HG03571 (cell line): ENCODE results near the gene SLC17A7.

Source experiments
- ATAC-seq: cut with Tn5 transposase; IDR thresholded peaks from one replicate; pipeline ENCODE4 v1.9.1; 2021; ENCODE audit not compliant: unreplicated experiment

Gene SLC17A7

DNA sequence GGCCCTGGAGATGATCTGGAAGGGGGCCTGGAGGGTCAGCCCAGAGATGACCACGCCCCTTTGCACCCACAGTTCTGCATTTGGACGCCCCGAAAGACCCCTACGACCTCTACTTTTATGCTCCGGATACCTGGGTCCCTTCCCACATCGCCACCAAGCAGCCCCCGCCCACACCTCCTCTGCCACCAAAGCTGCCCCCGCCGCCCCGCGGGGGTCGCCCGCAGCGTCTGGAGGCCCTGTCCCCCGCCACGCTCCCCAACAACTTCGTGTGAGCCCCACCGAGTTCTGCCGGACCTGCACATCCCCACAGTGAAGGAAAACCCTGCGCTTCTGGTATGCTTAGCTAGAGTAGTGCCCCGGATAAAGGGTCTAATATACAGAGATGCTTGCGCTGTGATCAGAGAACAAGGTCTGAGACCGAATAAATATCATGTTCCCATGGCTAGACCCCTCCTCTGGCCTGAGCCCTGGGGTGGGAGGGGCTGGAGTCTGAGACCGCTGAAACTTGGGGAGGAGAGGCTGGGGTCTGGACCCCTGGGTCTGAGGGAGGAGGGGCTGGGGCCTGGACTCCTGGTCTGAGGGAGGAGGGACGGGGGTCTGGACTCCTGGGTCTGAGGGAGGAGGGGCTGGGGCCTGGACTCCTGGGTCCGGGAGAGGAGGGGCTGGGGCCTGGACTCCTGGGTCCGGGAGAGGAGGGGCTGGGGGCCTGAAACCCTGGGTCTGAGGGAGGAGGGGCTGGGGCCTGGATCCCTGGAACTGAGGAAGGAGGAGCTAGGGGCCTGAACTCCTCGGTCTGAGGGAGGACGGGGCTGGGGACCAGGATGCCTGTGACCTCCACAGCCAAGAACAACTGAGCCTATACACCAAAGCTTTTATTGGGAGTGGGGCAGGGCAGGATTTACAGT lies 12.5 kb downstream of the SLC17A7 start:
- ATAC-seq = no peak

DNA sequence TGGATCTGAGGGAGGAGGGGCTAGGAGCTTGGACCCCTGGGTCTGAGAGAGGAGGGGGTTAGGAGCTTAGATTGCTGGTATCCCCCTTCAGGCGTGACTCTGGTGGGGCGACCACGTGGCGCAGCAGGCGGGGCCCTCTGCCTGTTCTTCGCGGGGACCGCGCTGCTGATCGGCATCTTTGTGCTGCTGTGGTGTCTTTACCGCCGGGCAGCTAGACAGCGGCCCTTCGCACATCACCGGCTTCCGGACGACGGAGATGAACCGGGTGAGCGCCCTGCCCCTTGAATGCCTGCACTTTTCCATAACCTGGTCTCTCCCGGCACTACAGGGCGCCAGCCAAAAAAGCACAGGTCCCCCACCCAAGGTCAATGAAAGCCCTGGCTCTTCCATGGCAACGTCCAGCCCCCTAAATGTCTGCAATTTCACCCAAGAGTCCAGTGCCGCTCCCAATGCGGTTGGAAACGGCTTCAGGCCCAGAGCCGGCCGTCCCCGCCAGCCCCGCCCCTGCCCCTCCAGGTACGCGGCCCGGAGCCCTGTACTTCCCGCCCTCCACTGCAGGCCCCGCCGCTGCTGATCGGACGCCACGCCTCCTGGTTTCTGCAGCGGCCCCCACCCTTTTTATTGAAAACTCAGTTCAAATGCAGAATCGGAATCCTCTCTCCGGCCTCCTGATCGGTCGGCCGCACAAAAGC lies 13.3 kb downstream of the SLC17A7 start:
- ATAC-seq = no peak

DNA sequence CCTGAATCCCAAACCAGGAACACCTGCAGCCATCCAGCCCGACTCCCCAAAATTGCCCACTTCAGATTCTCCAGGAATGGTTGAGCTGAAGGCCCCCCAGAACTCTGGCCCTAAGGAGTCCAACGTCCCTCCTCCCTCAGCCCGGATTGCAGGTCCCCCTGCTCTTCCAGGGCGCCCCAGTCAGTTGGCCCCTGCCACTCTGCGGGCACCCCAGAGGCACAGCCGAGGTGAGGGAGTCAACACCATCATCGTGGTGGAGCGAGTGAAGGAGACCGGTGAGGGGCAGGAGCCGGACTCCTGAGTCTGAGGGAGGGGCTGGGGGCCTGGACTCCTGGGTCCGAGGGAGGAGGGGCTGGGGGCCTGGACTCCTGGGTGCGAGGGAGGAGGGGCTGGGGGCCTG lies 14.0 kb downstream of the SLC17A7 start:
- no peak for ATAC-seq

DNA sequence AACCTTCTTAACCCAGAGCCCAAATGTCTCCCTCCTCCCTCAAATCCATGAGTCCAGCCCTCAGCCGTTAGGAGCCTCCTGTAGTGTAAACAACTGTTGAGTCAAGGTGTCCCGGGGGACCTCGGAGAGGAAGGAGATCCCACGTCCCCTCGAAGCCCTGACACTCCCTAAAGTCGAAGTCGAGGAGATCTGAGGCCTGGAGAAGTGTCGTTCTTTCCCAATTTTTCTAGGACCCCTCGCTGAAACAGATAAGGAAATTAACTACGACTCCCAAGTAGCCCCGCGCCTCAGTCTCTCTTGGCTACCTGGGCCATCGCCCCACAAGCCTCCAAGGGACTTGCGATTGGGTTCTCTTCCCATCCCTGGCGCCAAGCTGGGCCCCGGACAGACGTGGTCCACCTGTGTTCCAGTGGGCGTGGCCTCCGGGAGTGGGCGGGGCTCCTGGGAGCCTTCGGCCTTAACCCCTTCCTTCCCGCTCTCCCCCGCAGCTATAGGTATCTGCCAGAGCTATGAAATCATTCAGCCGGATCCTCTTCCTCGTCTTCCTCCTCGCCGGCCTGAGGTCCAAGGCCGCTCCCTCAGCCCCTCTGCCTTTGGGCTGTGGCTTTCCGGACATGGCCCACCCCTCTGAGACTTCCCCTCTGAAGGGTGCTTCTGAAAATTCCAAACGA lies 15.3 kb downstream of the SLC17A7 start:
- no peak for ATAC-seq

DNA sequence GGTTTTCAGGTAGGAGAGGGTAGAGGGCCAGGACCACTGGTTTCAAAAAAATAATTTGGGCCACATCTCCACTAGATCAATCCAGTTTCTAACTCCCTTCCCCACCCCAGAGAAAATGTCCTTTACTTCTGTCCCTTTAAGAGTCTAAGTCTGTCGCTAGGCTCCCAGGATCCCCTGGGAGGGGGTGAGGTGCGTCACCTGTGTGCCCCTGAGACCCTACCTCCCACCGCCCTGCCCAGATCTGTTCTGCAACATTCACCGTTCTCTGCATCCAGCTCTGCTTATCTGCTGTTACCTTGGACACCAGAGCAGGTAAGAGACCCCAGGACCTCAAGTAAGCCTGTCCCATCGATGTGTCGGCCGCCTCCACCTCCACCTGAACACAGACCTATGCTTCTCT lies 16.1 kb downstream of the SLC17A7 start, which contains the start of gene GFY:
GFY (plus strand) TSS at position 211 of the 400 bp plus-strand sequence. CDS start 1,043 bp downstream, outside the sequence.
- no peak for ATAC-seq

DNA sequence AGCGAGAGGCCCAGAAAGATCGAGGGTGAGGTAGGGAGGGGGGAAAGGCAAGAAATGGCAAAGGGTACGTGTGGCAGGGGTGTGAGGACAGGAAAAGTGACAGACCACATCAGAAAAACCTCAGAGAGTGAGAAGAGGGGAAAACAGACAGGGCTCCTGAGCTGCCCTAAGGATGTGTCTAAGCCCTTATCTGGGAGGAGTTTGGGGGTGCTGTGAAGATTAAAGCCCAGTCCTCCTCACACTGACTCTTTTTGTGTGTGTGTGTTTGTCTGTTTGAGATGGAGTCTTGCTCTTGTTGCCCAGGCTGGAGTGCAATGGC lies 17.4 kb downstream of the SLC17A7 start:
- ATAC-seq = no peak

DNA sequence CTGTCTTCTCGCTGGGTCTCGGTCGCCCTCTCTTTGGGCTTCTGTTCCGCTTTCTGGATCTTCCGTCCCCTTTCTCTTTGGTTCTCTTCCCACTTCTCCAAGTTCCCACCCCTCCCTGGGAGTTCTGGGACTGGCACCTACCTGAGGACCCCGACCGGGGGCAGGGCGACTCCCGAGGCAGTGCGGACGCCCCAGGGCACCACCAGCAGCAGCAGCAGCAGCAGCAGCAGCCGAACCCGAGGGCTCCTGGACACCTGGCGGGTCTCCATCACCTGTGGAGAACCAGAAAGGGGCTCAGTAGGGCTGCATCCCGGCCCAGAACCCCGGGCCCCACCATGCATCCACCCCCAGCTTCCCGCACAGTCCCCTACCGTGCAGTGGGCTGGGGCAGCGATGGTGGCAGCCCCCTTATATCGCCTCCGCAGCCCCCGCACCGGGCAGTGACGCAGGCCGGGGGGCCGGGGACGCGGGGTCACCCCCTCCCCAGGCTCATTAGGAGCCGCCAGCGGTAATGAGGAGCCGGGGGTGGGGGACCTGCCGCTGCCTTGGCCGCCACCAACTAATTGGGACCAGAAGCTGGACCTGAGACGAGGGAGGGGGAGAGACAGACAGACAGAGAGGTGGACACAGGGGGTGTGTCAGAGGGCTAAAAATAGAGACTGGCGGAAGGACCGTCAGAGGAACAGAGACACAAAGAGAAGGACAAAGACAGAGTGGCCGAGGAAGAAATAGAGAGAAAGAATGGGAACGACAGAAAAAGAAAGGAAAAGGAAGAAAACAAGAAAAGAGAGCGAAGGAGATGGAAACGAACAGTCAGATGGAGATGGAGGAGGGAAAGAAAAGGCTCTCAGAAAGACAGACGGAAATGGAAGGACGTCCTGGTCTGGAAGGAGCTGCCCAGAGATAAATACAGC lies 18.0 kb downstream of the SLC17A7 start, which contains the start of gene PTH2:
PTH2 (minus strand) TSS at position 371 of the 914 bp plus-strand sequence; CDS start at position 269, 102 bp downstream.
- ATAC-seq = no peak

DNA sequence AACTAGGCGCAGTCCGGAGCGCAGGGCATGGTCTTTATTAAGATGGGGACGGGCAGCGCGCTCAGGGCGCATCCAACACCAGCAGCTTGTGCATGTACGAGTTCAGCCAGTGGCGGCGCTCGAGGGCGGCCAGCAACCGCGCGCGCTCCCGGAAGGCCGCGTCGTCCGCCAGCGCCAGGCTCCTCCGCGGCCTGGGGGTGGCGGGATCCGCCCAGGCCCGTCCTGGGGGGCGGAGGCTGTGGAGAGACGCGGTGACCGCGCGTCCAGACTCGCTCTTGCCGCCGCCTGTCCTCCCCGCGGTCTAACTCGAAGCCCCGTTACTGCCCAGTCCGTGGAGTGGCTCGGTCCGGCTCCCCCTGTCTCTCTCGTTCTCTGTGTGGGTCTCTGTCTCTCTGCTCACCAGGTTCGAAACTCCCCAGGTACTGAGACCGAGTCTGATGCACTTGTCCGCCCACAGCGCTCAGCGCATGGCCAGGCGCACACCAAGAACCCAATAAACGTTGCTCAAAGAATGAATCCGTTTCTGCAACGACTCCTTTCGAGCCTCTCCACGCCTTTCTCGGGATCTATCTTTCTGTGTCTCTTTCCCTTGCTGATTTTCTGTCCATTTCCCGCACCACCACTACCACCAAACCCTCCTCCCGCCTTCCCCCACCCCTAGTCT lies 18.8 kb downstream of the SLC17A7 start:
- ATAC-seq = no peak

DNA sequence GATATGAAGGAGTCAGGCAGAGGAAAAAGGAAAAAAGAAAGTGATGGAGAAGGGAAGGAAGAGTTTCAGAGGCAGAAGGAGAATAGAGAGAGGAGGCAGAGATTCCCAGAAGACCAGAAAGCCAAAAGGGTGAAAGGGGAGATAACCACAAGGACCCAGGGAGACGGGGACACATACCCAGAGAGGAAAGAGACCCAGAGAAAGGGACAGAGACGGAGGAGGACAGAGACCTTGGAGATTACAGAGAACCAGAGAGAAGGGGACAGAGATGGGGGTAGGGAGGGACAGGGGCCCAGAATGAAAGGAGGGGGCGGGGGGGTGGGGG lies 19.5 kb downstream of the SLC17A7 start:
- no peak for ATAC-seq

DNA sequence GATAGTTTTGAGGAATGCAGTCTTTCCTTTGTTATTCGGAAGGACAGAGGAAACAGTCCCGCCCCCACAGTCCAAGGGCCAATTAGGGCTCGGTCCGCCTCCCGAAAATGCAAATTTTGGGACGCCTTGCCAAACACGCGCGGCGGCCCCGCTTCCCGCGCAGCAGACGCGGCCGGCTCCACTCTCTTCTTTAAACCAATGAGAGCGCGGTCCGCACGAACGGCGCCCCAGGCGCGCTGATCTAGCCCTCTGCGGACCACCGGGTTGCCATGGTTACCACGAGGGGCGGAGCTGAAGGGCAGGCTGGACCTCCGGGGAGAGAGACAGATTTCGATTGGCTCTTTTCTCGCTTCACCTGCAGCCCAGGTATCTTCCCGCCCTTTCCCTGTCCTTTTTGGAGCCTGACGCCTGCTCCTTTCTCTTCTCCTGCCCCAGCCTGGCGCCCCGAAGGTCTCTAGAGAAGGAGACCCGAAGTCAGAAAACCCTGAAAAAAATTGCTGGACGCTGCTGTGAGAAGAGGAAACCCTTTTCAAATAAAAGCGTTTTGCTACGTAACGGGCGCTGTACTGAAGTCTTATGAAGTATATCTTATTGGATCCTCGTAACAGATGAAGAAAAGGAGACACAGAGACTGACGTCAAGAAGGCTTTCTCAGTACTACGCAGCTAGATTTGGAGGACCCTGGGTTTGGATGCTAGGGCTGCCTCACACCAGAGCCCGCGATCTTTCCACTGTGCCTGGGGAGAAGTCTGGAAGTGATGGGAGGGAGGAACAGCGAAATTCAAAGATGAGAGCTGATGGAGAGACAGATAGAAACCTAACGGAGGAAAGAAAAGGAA lies 20.1 kb downstream of the SLC17A7 start:
- no peak for ATAC-seq

DNA sequence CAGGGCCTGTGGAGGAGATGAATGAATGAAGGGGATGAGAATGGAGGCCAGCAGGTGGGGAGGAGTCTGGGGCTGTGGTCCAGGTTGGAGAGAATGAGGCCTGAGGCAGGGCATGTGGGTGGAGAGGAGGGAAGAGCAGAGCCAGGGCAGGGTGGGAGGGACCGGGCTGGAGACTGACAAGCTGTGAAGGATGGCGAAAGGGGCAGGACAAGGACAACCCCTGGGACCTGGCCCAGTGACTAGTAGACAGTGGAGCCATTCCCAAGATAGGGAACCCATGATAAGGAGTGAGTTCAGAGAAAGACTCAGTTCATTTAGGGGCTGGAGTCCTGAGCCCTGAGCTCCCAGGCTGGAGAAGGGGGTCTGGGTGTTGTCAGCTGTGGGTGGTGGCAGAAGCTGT lies 21.1 kb downstream of the SLC17A7 start:
- no peak for ATAC-seq

DNA sequence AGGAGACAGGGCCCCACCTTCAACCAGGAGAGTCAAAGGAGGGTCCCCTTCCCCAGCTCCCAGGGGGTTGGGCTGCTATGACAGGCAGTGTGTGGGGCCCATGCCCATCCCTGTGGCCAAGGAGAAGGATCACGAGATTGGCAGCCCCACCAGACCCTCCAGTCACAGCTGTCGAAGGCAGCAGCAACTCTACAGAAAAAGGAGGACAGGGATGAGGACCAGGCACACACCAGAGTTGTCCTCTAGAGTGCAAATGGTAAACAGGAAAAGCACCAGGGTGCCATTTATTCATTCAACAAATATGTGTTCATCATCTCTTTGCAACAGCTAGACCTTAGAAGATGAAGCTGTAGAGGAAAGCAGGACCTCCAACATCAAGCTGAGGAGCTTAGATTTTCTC lies 22.2 kb downstream of the SLC17A7 start:
- ATAC-seq = no peak

DNA sequence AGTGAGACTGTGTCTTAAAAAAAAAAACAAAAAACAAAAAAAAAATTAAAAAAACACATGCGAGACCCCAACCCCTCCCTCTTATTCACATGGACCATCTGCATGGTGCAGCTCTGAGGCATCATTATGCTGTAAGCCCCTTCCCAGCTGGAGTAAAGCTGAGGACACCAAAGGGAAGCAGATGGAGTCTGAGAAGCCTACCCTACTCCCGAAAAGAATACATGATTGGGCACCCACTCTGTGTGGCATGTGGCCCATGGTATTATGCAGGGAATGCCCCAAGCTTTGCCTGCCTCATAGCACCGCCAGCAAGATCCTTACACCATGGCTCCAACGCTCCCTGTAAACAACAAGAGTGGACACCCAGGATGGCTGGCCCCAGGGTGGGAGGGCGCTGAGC lies 22.8 kb downstream of the SLC17A7 start:
- no peak for ATAC-seq

DNA sequence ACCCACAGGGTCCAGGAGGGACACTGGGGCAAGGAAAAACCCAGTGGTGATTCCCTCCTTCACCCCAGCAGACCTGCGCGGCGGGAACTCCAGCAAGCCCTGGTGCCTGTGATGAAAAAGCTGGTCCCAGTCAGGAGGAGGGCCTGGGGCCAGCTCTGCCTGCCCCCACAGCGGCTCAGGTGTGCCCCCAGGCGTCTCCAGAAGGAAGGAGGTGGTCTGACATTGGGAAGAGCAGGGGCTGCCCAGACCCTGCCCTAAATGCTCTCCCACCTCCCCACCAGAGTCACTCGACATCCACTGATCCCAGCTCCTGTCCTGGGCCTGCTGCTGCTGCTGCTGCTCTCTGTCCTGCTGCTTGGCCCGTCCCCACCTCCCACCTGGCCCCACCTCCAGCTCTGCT lies 24.2 kb downstream of the SLC17A7 start:
- no peak for ATAC-seq

DNA sequence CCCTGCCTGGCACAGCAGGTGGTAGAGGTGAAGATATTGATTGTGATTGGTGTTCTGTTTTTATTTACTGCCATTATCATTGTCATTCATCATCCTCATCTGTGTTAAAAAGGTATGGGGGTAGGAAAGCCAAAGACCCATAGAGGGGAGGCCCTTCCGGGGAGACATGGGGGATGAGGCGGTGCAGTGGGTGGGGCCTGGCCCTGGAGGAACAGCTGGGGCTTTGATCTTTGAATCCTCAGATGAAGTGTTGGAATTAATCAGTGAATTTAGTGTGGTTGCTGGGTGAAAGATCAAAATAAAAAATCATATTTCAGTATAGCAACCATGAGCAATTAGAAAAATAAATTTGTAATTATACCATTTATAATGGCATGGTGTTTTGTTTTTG lies 25.5 kb downstream of the SLC17A7 start:
- ATAC-seq = no peak

DNA sequence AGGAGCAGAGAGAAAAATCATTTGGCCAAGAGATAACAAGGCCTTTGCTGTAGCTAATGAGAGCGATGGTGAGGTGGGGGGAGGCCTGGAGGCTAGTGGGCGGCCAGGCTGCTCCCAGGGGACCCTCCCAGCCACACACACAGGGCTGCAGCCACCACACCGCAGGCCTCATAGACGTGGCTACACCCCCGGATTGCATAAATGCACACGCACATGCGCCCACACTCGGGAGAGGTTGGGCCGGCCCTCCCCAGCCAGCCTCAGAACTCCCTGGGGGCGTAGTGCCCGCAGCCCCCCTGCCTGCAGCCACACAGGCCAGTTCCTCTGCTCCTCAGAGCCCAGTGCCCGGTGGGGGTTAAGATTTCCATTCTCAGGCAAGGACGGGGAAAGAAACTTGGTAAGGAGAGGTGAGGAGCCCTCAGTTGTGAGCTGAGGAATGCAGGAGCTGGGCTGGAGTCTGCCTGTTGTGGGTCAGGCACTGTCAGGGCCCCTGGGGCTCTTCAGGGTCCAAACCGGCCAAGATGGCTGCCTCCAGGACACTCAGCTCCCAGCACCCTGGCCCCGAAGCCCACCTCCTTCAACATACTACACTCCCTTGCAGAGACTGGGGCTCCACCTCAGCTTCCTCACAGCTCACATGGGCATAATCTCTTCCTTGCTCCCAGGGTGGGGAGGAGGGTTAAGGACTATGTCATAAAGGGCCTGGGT lies 26.1 kb downstream of the SLC17A7 start:
- no peak for ATAC-seq

DNA sequence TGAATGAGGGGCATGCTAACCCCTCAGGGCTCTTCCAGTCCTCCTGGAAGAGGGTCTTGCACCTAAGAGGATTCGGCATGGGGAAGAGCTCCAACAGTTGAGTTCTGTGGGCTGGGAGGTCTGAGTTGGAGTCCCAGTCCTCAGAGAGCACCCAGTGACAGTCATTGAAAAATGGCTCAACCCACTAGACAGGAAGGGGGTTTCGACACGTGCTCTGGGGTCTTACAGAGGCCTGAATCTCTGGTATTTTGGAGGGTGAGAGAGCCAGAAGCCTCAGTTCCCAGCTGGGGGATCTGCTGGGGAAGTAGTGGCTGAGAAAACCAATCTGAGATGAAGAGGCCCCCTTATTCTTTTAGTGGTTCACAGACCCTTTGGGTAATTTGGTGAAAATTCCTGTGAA lies 27.1 kb downstream of the SLC17A7 start:
- ATAC-seq = no peak

DNA sequence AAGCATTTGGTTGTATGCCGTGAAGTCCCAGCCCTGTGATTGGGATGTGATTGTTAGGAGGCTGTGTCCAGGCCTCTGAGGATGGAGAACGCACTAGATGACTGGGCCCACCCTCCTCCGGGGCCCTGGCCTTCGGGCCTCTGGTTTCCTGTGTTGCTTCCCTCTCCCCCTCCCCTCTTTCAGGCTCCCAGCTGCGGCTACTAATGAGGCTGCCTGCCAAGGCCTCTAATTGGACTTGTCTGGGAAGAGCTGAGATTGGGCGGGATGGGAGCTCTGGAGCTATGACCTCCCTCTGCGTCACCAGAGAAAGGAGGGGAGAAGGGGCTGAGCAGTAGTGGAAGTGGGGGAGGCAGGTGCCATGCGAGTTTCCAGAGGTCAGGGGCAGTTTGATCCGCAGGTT lies 28.0 kb downstream of the SLC17A7 start:
- no peak for ATAC-seq
